Sigmoid colon (tissue), 4 donors: Measurements from ENCODE around the gene HTATSF1.

Source experiments
- EP300 ChIP-seq, 4 donors: sonication (generic); formaldehyde crosslinking; IDR thresholded peaks; one replicate each; pipeline ENCODE4 v1.6.1; 2017; ENCODE audit warnings: antibody characterized with exemption in 4 of 4
- POLR2A ChIP-seq, 2 donors: fragments of 450-650 bp; IDR thresholded peaks; one replicate each; pipeline ENCODE4 v1.6.1; 2016; ENCODE audit warnings: antibody characterized with exemption in 2 of 2, mild to moderate bottlenecking in 2 of 2, moderate library complexity in 2 of 2
- POLR2AphosphoS5 ChIP-seq, 4 donors: sonication (generic); formaldehyde crosslinking; IDR thresholded peaks; one replicate each; pipeline ENCODE4 v1.6.1; 2017; ENCODE audit warnings: antibody characterized with exemption in 4 of 4
- TF ChIP-seq, protein P1 (sequence below), 4 experiments: fragments of 450-650 bp in 3 of 4; fragments of 200-600 bp in 1 of 4; IDR thresholded peaks; one replicate each; pipeline ENCODE4 v1.5.1; 2016 to 2019; ENCODE audit warnings: antibody characterized with exemption in 4 of 4, mild to moderate bottlenecking in 3 of 4, moderate library complexity in 2 of 4

DNA sequence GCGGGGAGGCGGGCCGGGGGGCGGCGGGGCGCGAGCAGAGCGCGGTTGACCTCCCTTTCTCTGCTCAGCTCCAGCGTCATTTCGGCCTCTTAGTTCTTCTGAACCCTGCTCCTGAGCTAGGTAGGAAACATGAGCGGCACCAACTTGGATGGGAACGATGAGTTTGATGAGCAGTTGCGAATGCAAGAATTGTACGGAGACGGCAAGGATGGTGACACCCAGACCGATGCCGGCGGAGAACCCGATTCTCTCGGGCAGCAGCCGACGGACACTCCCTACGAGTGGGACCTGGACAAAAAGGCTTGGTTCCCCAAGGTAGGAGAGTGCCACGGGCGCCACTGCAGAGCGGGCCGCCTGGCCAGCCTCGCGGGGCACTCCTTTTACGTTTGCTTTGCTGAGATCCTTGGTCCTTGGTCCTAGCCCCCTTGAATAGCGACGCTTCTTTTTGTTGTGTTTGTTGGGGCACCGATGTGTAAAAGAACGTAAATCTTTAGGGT lies at the start of gene HTATSF1:
- TF ChIP-seq, protein P1, sequence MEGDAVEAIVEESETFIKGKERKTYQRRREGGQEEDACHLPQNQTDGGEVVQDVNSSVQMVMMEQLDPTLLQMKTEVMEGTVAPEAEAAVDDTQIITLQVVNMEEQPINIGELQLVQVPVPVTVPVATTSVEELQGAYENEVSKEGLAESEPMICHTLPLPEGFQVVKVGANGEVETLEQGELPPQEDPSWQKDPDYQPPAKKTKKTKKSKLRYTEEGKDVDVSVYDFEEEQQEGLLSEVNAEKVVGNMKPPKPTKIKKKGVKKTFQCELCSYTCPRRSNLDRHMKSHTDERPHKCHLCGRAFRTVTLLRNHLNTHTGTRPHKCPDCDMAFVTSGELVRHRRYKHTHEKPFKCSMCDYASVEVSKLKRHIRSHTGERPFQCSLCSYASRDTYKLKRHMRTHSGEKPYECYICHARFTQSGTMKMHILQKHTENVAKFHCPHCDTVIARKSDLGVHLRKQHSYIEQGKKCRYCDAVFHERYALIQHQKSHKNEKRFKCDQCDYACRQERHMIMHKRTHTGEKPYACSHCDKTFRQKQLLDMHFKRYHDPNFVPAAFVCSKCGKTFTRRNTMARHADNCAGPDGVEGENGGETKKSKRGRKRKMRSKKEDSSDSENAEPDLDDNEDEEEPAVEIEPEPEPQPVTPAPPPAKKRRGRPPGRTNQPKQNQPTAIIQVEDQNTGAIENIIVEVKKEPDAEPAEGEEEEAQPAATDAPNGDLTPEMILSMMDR (IDR thresholded peaks at IDR 0.05): no peak
- TF ChIP-seq POLR2A (IDR thresholded peaks at IDR 0.05): peak in 1 of 2 donors; percentile 30
- no peak for TF ChIP-seq EP300 (IDR thresholded peaks at IDR 0.05)
- TF ChIP-seq POLR2AphosphoS5 (IDR thresholded peaks at IDR 0.05): peak; percentile 49 to 67 (median 62)
